GM12878 (cell line): ENCODE data around the gene CDC16. TPM values are rescaled to one million over a fixed set of nuclear protein-coding genes. Genes with fewer than 3 reads are reported as not detected.

Source experiments
- ATAC-seq: fragments of 200-7000 bp; cut with Tn5 transposase; 3 replicates; pipeline ENCODE4 v1.9.1; 2020; ENCODE audit warnings: mild to moderate bottlenecking, moderate library complexity
- BruUV-seq: library from RNA; stranded (reverse); fragments of 400-500 nt; replicated peaks from 2 replicates; lab custom pipeline; 2021; lab: Mats Ljungman, UMichigan
- CTCF ChIA-PET: fragments of 300-600 bp; sonication (Branson Sonifier 250); formaldehyde crosslinking; extraction: SDS; loops from one replicate; lab custom pipeline; 2021; ENCODE audit warnings: inconsistent platforms; lab: Yijun Ruan, JAX
- POLR2A ChIA-PET: fragments of 350-600 bp; formaldehyde crosslinking; extraction: SDS; loops from one replicate; lab custom pipeline; 2021; ENCODE audit warnings: inconsistent platforms; lab: Charles Lee
- RAD21 ChIA-PET: fragments of 300-600 bp; sonication (Branson Sonifier 250); formaldehyde crosslinking; loops from one replicate; lab custom pipeline; 2023; ENCODE audit warnings: antibody characterized with exemption; ENCODE audit not compliant: unreplicated experiment; lab: Charles Lee
- SMC1A ChIA-PET: fragments of 300-600 bp; sonication (Branson Sonifier 250); formaldehyde crosslinking; loops from one replicate; lab custom pipeline; 2023; ENCODE audit not compliant: unreplicated experiment, uncharacterized antibody; lab: Charles Lee
- DNase-seq: peaks from one replicate; pipeline ENCODE4 v3.0.0-alpha.2; 2011; ENCODE audit warnings: low read depth, low spot score
- FAIRE-seq: peaks from 3 replicates; lab custom pipeline; 2011; peaks lifted over from hg19 to GRCh38; lab: Jason Lieb, UNC
- H2AFZ ChIP-seq: 2 replicates; pipeline ENCODE4 v1.6.0; 2011; ENCODE audit warnings: low read depth, low read length, control low read depth; ENCODE audit not compliant: control insufficient read depth
- H3K27ac ChIP-seq: 2 replicates; pipeline ENCODE4 v1.5.1; 2011; ENCODE audit warnings: control low read depth; ENCODE audit not compliant: control insufficient read depth, insufficient read depth
- H3K27me3 ChIP-seq, 2 experiments: replicated peaks in 1 of 2; 2 replicates each; pipeline versions ENCODE4 v1.6.0 to v1.6.1; 2011; ENCODE audit warnings: low read length in 1 of 2; ENCODE audit not compliant: control insufficient read depth in 2 of 2, insufficient read depth in 2 of 2
- H3K36me3 ChIP-seq, 2 experiments: 2 replicates each; pipeline ENCODE4 v1.5.1; 2011; ENCODE audit warnings: low read length in 1 of 2; ENCODE audit not compliant: control insufficient read depth in 2 of 2, insufficient read depth in 2 of 2
- H3K4me1 ChIP-seq: 2 replicates; pipeline ENCODE4 v1.6.1; 2011; ENCODE audit warnings: mild to moderate bottlenecking, low read length, moderate library complexity, mixed read lengths; ENCODE audit not compliant: control insufficient read depth, insufficient read depth
- H3K4me2 ChIP-seq: 2 replicates; pipeline ENCODE4 v1.6.0; 2011; ENCODE audit warnings: control low read depth; ENCODE audit not compliant: control insufficient read depth, insufficient read depth
- H3K4me3 ChIP-seq: fragments of 200-600 bp; sonication (generic); 2 replicates; pipeline ENCODE4 v1.5.1; 2016
- H3K79me2 ChIP-seq: 2 replicates; pipeline ENCODE4 v1.6.0; 2011; ENCODE audit warnings: low read length; ENCODE audit not compliant: control insufficient read depth, insufficient read depth
- H3K9ac ChIP-seq: 2 replicates; pipeline ENCODE4 v1.8.0; 2011; ENCODE audit warnings: low read length, control low read depth, mixed read lengths; ENCODE audit not compliant: control insufficient read depth, insufficient read depth
- H3K9me3 ChIP-seq: replicated peaks from 3 replicates; pipeline ENCODE4 v1.5.1; 2011; ENCODE audit warnings: mild to moderate bottlenecking, low read length; ENCODE audit not compliant: control insufficient read depth, insufficient read depth
- H4K20me1 ChIP-seq: 2 replicates; pipeline ENCODE4 v1.6.0; 2011; ENCODE audit not compliant: control insufficient read depth, insufficient read depth
- BCL3 ChIP-seq: IDR thresholded peaks from 2 replicates; pipeline ENCODE4 v1.6.1; 2011; ENCODE audit warnings: borderline replicate concordance, low read depth, mild to moderate bottlenecking, moderate library complexity, low read length; ENCODE audit not compliant: insufficient read depth, poor library complexity, severe bottlenecking
- CREB1 ChIP-seq: IDR thresholded peaks from 2 replicates; pipeline ENCODE4 v1.6.1; 2012; ENCODE audit warnings: low read depth, mild to moderate bottlenecking, inconsistent platforms
- EED ChIP-seq: sonication (generic); IDR thresholded peaks from 2 replicates; pipeline ENCODE4 v1.6.1; 2016; ENCODE audit warnings: antibody characterized with exemption, low read depth
- NKRF ChIP-seq: fragments of 450-650 bp; conservative IDR thresholded peaks from 2 replicates; pipeline ENCODE4 v1.6.1; 2017; ENCODE audit warnings: mild to moderate bottlenecking, moderate library complexity
- NR2C1 ChIP-seq: fragments of 450-650 bp; IDR thresholded peaks from 2 replicates; pipeline ENCODE4 v1.6.1; 2017; ENCODE audit warnings: antibody characterized with exemption, mild to moderate bottlenecking, moderate library complexity
- SREBF1 ChIP-seq: IDR thresholded peaks from 2 replicates; pipeline ENCODE4 v1.6.1; 2012; ENCODE audit warnings: mild to moderate bottlenecking, low read length
- ZBTB33 ChIP-seq: fragments of 450-650 bp; IDR thresholded peaks from 2 replicates; pipeline ENCODE4 v1.6.1; 2017; ENCODE audit warnings: mild to moderate bottlenecking
- WGBS: methylation state at CpG from one replicate; pipeline ENCODE4 v1.1.6; 2016; ENCODE audit warnings: low lambda C conversion rate; ENCODE audit not compliant: insufficient replicate concordance, insufficient coverage; ENCODE audit errors: missing lambda C conversion rate; 5-methylcytosine and 5-hydroxymethylcytosine counted together
- in situ Hi-C: fragments of 300-500 bp; cut with MboI; formaldehyde crosslinking; loops from 9 replicates; pipeline ENCODE4 v1.14.3; 2018; ENCODE audit warnings: mixed read lengths
- intact Hi-C: fragments of 100-400 bp; cut with micrococcal nuclease; formaldehyde crosslinking; loops from one replicate; pipeline ENCODE4 v1.14.2; 2022; ENCODE audit not compliant: unreplicated experiment
- microRNA-seq: library from miRNA; unstranded; fragments of <30 nt; microRNA quantifications from one replicate; pipeline ENCODE4, GENCODE V29; 2018
- polyA plus RNA-seq, 11 experiments: library from polyadenylated mRNA; depleted of rRNA in 4 of 11; unstranded in 6 of 11; stranded (reverse) in 5 of 11; fragments of >200 nt; fragmentation: Nextera tagmentation in 4 of 11; fragmentation: Illumina TruSeq in 1 of 11; extraction: Ambion mirVana in 4 of 11; extraction: Trizol in 1 of 11; gene quantifications; 1 replicate in 1 of 11; 2 replicates in 10 of 11; pipeline versions ENCODE4 v1.2.1 to v1.2.3, GENCODE V29; 2011 to 2016; ENCODE audit warnings: inconsistent platforms in 2 of 11, missing spikeins in 2 of 11, low read depth in 1 of 11
- small RNA-seq: library from RNA; depleted of rRNA; stranded (forward); fragments of <200 nt; gene quantifications from one replicate; pipeline ENCODE3, GENCODE V24; 2014
- total RNA-seq, 4 experiments: library from RNA; depleted of rRNA in 3 of 4; stranded (reverse); fragments of >200 nt in 3 of 4; fragmentation: Illumina TruSeq in 1 of 4; extraction: Trizol in 1 of 4; gene quantifications; 2 replicates each; pipeline versions ENCODE4 v1.2.1 to v1.2.3, GENCODE V29; 2013 to 2021

The CDC16 gene
- total and polyA plus RNA-seq, 10 of the 15 experiments (the other 5 are each of a cell fraction or from before 2014, with no cell fraction given) = 15.4 to 92.9 (median 31.4) TPM

GRCh38 chr13:114320065-114320464 lies 85.4 kb downstream of the CDC16 start (continued):
- TF ChIP-seq CREB1 = no peak

- peaks cover 2% of the 10 kb centered on the region; the same call in 1 of the 2 replicates for H4K20me1 ChIP-seq
- no peak overlapping the region for H3K27ac ChIP-seq
- SMC1A ChIA-PET = interaction anchor here (0.6 to 0.8 kb wide), 2 partner anchors 12 to 41 kb away, joined by 3 read pairs; no protein-coding TSS in a partner anchor
- H3K79me2 ChIP-seq = peaks cover 52% of the 10 kb centered on the region
- FAIRE-seq (no peak), ATAC-seq (no peak), DNase-seq (no peak)
- RAD21 ChIA-PET = no interaction called here
- TF ChIP-seq EED = no peak
- TF ChIP-seq BCL3 = no peak
- TF ChIP-seq NKRF = no peak
- no peak for TF ChIP-seq NR2C1
- no peak for TF ChIP-seq SREBF1
- no peak for TF ChIP-seq ZBTB33
- no peaks in the 10 kb centered on the region for H3K9me3 ChIP-seq
- H3K4me1 ChIP-seq = no peaks in the 10 kb centered on the region
- no peaks in the 10 kb centered on the region for H3K27me3 ChIP-seq
- intact Hi-C loops (no loop called here), in situ Hi-C loops (no loop called here)
- no TSS peak for BruUV-seq
- POLR2A ChIA-PET = interaction anchor here (1.1 kb wide), 1 partner anchor 11 kb away, joined by 3 read pairs; no protein-coding TSS in a partner anchor
- no peak overlapping the region for H3K4me3 ChIP-seq
- 98% methylated on average over 3 of the region's 3 CpGs for WGBS
- CTCF ChIA-PET = no interaction called here
- H3K4me2 ChIP-seq = no peak overlapping the region
- H3K36me3 ChIP-seq = peaks cover 15 to 30% of the 10 kb centered on the region in 2 experiments
- H3K9ac ChIP-seq = no peak overlapping the region
- no peak overlapping the region for H2AFZ ChIP-seq
Measured at GRCh38 chr13:114321256-114321655, 86.6 kb downstream of the CDC16 start.

Small RNA genes within 50 kb of the gene (microRNA-seq; reads per million reads assigned to microRNA genes)
- not detected for gene MIR4502
- not detected for gene MIR548AR

Small RNA genes within 50 kb of the gene (small RNA-seq; reads per million reads assigned to genes)
- gene MIR4502 (not detected), gene MIR548AR (not detected)

Other genes with a start within 250 kb of the CDC16 start
- gene RASA3, start 102.3 kb upstream of the CDC16 start, total RNA-seq (2014; rRNA removed) = 18.2 and 19.1 TPM in 2 replicates
- gene RASA3, start 102.3 kb upstream of the CDC16 start, total RNA-seq (2014; rRNA removed; fragmentation: Illumina TruSeq; extraction: Trizol) = 14.6 and 16.6 TPM in 2 replicates
- 29.4 and 33.9 TPM in 2 replicates for gene RASA3, start 102.3 kb upstream of the CDC16 start, total RNA-seq (2021)
- 10.5 and 15.0 TPM in 2 replicates for gene RASA3, start 102.3 kb upstream of the CDC16 start, polyA plus RNA-seq (2011; rRNA removed)
- 13.8 and 19.8 TPM in 2 replicates for gene RASA3, start 102.3 kb upstream of the CDC16 start, polyA plus RNA-seq (2014; fragmentation: Illumina TruSeq; extraction: Trizol)
- gene RASA3, start 102.3 kb upstream of the CDC16 start, polyA plus RNA-seq (2014; fragmentation: Nextera tagmentation; extraction: Ambion mirVana) = 1 to 10 TPM in 1 of 2 experiments, under 1 TPM in 1; 0.79 to 2.1 TPM
- 28.5 and 29.0 TPM in 2 replicates for gene RASA3, start 102.3 kb upstream of the CDC16 start, polyA plus RNA-seq (2014; rRNA removed)
- 10 to 100 TPM; 16.5 to 18.6 TPM for gene RASA3, start 102.3 kb upstream of the CDC16 start, polyA plus RNA-seq (2016; fragmentation: Nextera tagmentation; extraction: Ambion mirVana)
- not detected in 2 replicates for gene CFAP97D2, start 55.6 kb upstream of the CDC16 start, total RNA-seq (2014; rRNA removed)
- gene CFAP97D2, start 55.6 kb upstream of the CDC16 start, total RNA-seq (2014; rRNA removed; fragmentation: Illumina TruSeq; extraction: Trizol) = not detected in 2 replicates
- gene CFAP97D2, start 55.6 kb upstream of the CDC16 start, total RNA-seq (2021) = not detected in 2 replicates
- not detected in 2 replicates for gene CFAP97D2, start 55.6 kb upstream of the CDC16 start, polyA plus RNA-seq (2011; rRNA removed)
- not detected in 2 replicates for gene CFAP97D2, start 55.6 kb upstream of the CDC16 start, polyA plus RNA-seq (2014; fragmentation: Illumina TruSeq; extraction: Trizol)
- not detected for gene CFAP97D2, start 55.6 kb upstream of the CDC16 start, polyA plus RNA-seq (2014; fragmentation: Nextera tagmentation; extraction: Ambion mirVana)
- not detected in 2 replicates for gene CFAP97D2, start 55.6 kb upstream of the CDC16 start, polyA plus RNA-seq (2014; rRNA removed)
- not detected for gene CFAP97D2, start 55.6 kb upstream of the CDC16 start, polyA plus RNA-seq (2016; fragmentation: Nextera tagmentation; extraction: Ambion mirVana)
- gene UPF3A, start 46.7 kb downstream of the CDC16 start, total RNA-seq (2014; rRNA removed) = 35.1 and 38.2 TPM in 2 replicates
- gene UPF3A, start 46.7 kb downstream of the CDC16 start, total RNA-seq (2014; rRNA removed; fragmentation: Illumina TruSeq; extraction: Trizol) = 43.5 TPM in 2 replicates
- 40.0 and 42.6 TPM in 2 replicates for gene UPF3A, start 46.7 kb downstream of the CDC16 start, total RNA-seq (2021)
- 43.1 and 56.7 TPM in 2 replicates for gene UPF3A, start 46.7 kb downstream of the CDC16 start, polyA plus RNA-seq (2011; rRNA removed)
- gene UPF3A, start 46.7 kb downstream of the CDC16 start, polyA plus RNA-seq (2014; fragmentation: Illumina TruSeq; extraction: Trizol) = 61.5 and 66.9 TPM in 2 replicates
- gene UPF3A, start 46.7 kb downstream of the CDC16 start, polyA plus RNA-seq (2014; fragmentation: Nextera tagmentation; extraction: Ambion mirVana) = 10 to 100 TPM; 18.6 to 34.4 TPM
- gene UPF3A, start 46.7 kb downstream of the CDC16 start, polyA plus RNA-seq (2014; rRNA removed) = 47.7 and 58.6 TPM in 2 replicates
- 10 to 100 TPM; 46.4 to 51.8 TPM for gene UPF3A, start 46.7 kb downstream of the CDC16 start, polyA plus RNA-seq (2016; fragmentation: Nextera tagmentation; extraction: Ambion mirVana)
- gene CHAMP1, start 79.6 kb downstream of the CDC16 start, total RNA-seq (2014; rRNA removed) = 18.1 and 18.5 TPM in 2 replicates
- gene CHAMP1, start 79.6 kb downstream of the CDC16 start, total RNA-seq (2014; rRNA removed; fragmentation: Illumina TruSeq; extraction: Trizol) = 15.7 and 15.8 TPM in 2 replicates
- gene CHAMP1, start 79.6 kb downstream of the CDC16 start, total RNA-seq (2021) = 48.1 and 52.0 TPM in 2 replicates
- gene CHAMP1, start 79.6 kb downstream of the CDC16 start, polyA plus RNA-seq (2011; rRNA removed) = 16.0 and 20.2 TPM in 2 replicates
- 54.8 and 57.8 TPM in 2 replicates for gene CHAMP1, start 79.6 kb downstream of the CDC16 start, polyA plus RNA-seq (2014; fragmentation: Illumina TruSeq; extraction: Trizol)
- 1 to 10 TPM; 1.1 to 2.8 TPM for gene CHAMP1, start 79.6 kb downstream of the CDC16 start, polyA plus RNA-seq (2014; fragmentation: Nextera tagmentation; extraction: Ambion mirVana)
- gene CHAMP1, start 79.6 kb downstream of the CDC16 start, polyA plus RNA-seq (2014; rRNA removed) = 27.3 and 27.5 TPM in 2 replicates
- 10 to 100 TPM; 39.6 to 39.8 TPM for gene CHAMP1, start 79.6 kb downstream of the CDC16 start, polyA plus RNA-seq (2016; fragmentation: Nextera tagmentation; extraction: Ambion mirVana)